H1 (cell line): ENCODE measurements around the gene DDX47. TPM values are rescaled to one million over a fixed set of nuclear protein-coding genes. Genes with fewer than 3 reads are reported as not detected.

Experiments used
- BRCA1 ChIP-seq: IDR thresholded peaks from 2 replicates; pipeline ENCODE4 v1.6.1; 2012; ENCODE audit warnings: low read depth, low read length, improper control_type of control experiment
- HDAC6 ChIP-seq: IDR thresholded peaks from one replicate; pipeline ENCODE4 v1.7.1; 2012; ENCODE audit warnings: low read depth, mild to moderate bottlenecking, inconsistent platforms, low read length, moderate library complexity
- JUN ChIP-seq: IDR thresholded peaks from 2 replicates; pipeline ENCODE4 v1.6.1; 2011; ENCODE audit warnings: low read depth, mild to moderate bottlenecking, improper control_type of control experiment, low read length
- KDM1A ChIP-seq: fragments of 200-600, 300-600 bp; sonication (generic); IDR thresholded peaks from 2 replicates; pipeline ENCODE4 v1.7.1; 2016; ENCODE audit warnings: mild to moderate bottlenecking, low read length, borderline replicate concordance
- microRNA counts: library from miRNA; unstranded; fragments of <30 nt; microRNA quantifications from one replicate; lab custom pipeline; 2015
- microRNA-seq, 2 experiments: library from miRNA; unstranded; fragments of <30 nt; microRNA quantifications; one replicate each; pipeline versions ENCODE4 to v1.2.0, GENCODE V29; 2016 to 2020; ENCODE audit warnings: borderline microRNAs expressed in 2 of 2, borderline number of aligned reads in 2 of 2, borderline replicate concordance in 1 of 2
- polyA plus RNA-seq, 7 experiments: library from polyadenylated mRNA; depleted of rRNA in 3 of 7; stranded (reverse) in 5 of 7; unstranded in 2 of 7; fragments of >200 nt in 5 of 7; fragments of 200-250 nt in 2 of 7; gene quantifications; 1 replicate in 5 of 7; 2 replicates in 1 of 7; 4 replicates in 1 of 7; pipeline versions ENCODE4 v1.2.1 to v1.2.3, GENCODE V29; 2011 to 2013; ENCODE audit warnings: missing spikeins in 2 of 7, mixed read lengths in 2 of 7
- small RNA-seq: library from polyadenylated mRNA; stranded (forward); fragments of <200 nt; extraction: miRNeasy Mini kit (QIAGEN cat#:217004); gene quantifications from one replicate; pipeline ENCODE3, GENCODE V24; 2013; ENCODE audit not compliant: insufficient read depth
- total RNA-seq: library from RNA; stranded (reverse); fragmentation: NEBNext Ultra II Directional; extraction: Animal tissue kit (Norgen Biotek cat#: 25700); gene quantifications from 2 replicates; pipeline ENCODE4 v1.2.1, GENCODE V29; 2021
- TF ChIP-seq, protein P1 (sequence below): IDR thresholded peaks from 2 replicates; pipeline ENCODE4 v1.6.1; 2012; ENCODE audit warnings: low read length, inconsistent platforms

DDX47 gene
- total and polyA plus RNA-seq, 2 of the 8 experiments (the other 6 are each of a cell fraction or from before 2014, with no cell fraction given), result 54.4 to 74.2 TPM

- TF ChIP-seq, protein P1, sequence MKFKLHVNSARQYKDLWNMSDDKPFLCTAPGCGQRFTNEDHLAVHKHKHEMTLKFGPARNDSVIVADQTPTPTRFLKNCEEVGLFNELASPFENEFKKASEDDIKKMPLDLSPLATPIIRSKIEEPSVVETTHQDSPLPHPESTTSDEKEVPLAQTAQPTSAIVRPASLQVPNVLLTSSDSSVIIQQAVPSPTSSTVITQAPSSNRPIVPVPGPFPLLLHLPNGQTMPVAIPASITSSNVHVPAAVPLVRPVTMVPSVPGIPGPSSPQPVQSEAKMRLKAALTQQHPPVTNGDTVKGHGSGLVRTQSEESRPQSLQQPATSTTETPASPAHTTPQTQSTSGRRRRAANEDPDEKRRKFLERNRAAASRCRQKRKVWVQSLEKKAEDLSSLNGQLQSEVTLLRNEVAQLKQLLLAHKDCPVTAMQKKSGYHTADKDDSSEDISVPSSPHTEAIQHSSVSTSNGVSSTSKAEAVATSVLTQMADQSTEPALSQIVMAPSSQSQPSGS, result no peak
- TF ChIP-seq KDM1A (no peak), JUN (no peak), HDAC6 (no peak), BRCA1 (no peak)
Measured at GRCh38 chr12:12877781-12878455, 64.8 kb downstream of the DDX47 start (continued).

MicroRNAs encoded within 50 kb of the gene (microRNA counts, 767-probe panel; counts per million panel counts)
- 879 counts per million, percentile 95 among the panel's probes with 10 or more counts for microRNA hsa-miR-613 (lab: Ali Mortazavi, UCI)

Small RNA genes lying within 50 kb of the gene (microRNA-seq; reads per million reads assigned to microRNA genes)
- gene MIR613, result 0 reads per million in 2 experiments

Small RNA genes lying within 50 kb of the gene (small RNA-seq; reads per million reads assigned to genes)
- not detected for gene AC007215.1
- gene MIR613, result not detected

Other genes starting within 250 kb of the DDX47 start
- gene CREBL2, start 201.5 kb upstream of the DDX47 start, total RNA-seq, result 16.2 and 18.3 TPM in 2 replicates
- gene CREBL2, start 201.5 kb upstream of the DDX47 start, polyA plus RNA-seq (2011; rRNA removed), result 7.3 and 9.8 TPM in 2 replicates
- 17.1 and 19.1 TPM in 2 replicates for gene GPR19, start 117.2 kb upstream of the DDX47 start, total RNA-seq
- gene GPR19, start 117.2 kb upstream of the DDX47 start, polyA plus RNA-seq (2011; rRNA removed), result 10.9 and 19.3 TPM in 2 replicates
- gene CDKN1B, start 96.0 kb upstream of the DDX47 start, total RNA-seq, result 27.2 and 28.8 TPM in 2 replicates
- gene CDKN1B, start 96.0 kb upstream of the DDX47 start, polyA plus RNA-seq (2011; rRNA removed), result 6.5 and 9.4 TPM in 2 replicates
- 0.34 and 0.71 TPM in 2 replicates for gene APOLD1, start 27.7 kb upstream of the DDX47 start, total RNA-seq
- gene APOLD1, start 27.7 kb upstream of the DDX47 start, polyA plus RNA-seq (2011; rRNA removed), result 0.12 and 0.16 TPM in 2 replicates
- gene GPRC5A, start 78.2 kb downstream of the DDX47 start, total RNA-seq, result 1.0 and 1.5 TPM in 2 replicates
- 1.3 and 1.4 TPM in 2 replicates for gene GPRC5A, start 78.2 kb downstream of the DDX47 start, polyA plus RNA-seq (2011; rRNA removed)
- not detected in 2 replicates for gene GPRC5D, start 138.8 kb downstream of the DDX47 start, total RNA-seq
- 0.45 and 0.60 TPM in 2 replicates for gene GPRC5D, start 138.8 kb downstream of the DDX47 start, polyA plus RNA-seq (2011; rRNA removed)
- gene HEBP1, start 186.9 kb downstream of the DDX47 start, total RNA-seq, result 51.6 and 56.1 TPM in 2 replicates
- 28.1 and 30.8 TPM in 2 replicates for gene HEBP1, start 186.9 kb downstream of the DDX47 start, polyA plus RNA-seq (2011; rRNA removed)
- 26.1 and 29.1 TPM in 2 replicates for gene FAM234B, start 231.0 kb downstream of the DDX47 start, total RNA-seq
- gene FAM234B, start 231.0 kb downstream of the DDX47 start, polyA plus RNA-seq (2011; rRNA removed), result 10.6 and 12.5 TPM in 2 replicates